Lower leg skin (tissue), 3 donors: ENCODE measurements around the gene AVPR2.

Source experiments
- POLR2A ChIP-seq, 2 donors: fragments of 450-650 bp; IDR thresholded peaks; one replicate each; pipeline ENCODE4 v1.6.1; 2016 to 2017; ENCODE audit warnings: antibody characterized with exemption in 2 of 2, mild to moderate bottlenecking in 1 of 2, moderate library complexity in 1 of 2
- TF ChIP-seq, protein P1 (sequence below), 3 donors: fragments of 450-650 bp; IDR thresholded peaks; one replicate each; pipeline ENCODE4 v1.5.1; 2016; ENCODE audit warnings: antibody characterized with exemption in 3 of 3, mild to moderate bottlenecking in 3 of 3, moderate library complexity in 2 of 3

DNA sequence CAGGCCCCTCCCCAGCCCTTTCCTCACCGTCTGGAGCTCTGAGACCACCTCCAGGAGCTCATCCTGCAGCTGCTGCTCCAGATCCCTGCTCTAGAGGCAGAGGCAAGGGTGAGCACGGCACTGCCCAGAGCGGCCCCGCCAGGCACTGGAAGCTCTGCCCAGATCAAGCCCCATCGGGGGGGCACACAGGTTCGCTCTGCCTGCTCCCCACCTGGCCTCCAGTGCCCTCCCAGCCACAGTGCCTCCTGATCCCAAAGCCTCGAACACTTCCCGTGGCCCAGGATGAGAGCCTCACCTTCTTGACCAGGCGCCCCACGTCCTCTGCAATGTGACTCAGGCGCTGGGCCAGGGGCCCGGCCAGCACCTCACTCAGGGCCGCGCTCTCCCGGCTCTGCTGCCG, 16.6 kb downstream of the AVPR2 start:
- TF ChIP-seq, protein P1, sequence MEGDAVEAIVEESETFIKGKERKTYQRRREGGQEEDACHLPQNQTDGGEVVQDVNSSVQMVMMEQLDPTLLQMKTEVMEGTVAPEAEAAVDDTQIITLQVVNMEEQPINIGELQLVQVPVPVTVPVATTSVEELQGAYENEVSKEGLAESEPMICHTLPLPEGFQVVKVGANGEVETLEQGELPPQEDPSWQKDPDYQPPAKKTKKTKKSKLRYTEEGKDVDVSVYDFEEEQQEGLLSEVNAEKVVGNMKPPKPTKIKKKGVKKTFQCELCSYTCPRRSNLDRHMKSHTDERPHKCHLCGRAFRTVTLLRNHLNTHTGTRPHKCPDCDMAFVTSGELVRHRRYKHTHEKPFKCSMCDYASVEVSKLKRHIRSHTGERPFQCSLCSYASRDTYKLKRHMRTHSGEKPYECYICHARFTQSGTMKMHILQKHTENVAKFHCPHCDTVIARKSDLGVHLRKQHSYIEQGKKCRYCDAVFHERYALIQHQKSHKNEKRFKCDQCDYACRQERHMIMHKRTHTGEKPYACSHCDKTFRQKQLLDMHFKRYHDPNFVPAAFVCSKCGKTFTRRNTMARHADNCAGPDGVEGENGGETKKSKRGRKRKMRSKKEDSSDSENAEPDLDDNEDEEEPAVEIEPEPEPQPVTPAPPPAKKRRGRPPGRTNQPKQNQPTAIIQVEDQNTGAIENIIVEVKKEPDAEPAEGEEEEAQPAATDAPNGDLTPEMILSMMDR (IDR thresholded peaks at IDR 0.05), result no peak
- TF ChIP-seq POLR2A (IDR thresholded peaks at IDR 0.05), result no peak
